Thymus (tissue), 11 donors: ENCODE measurements around the gene WNK4. TPM values are rescaled to one million over a fixed set of nuclear protein-coding genes. Genes with fewer than 3 reads are reported as not detected.

ENCODE experiments used
- DNase-seq, 9 donors: peaks; one replicate each; pipeline ENCODE4 v3.0.0-alpha.2; 2013; ENCODE audit warnings: low spot score in 9 of 9, low read depth in 6 of 9, missing footprints in 1 of 9
- H3K27ac ChIP-seq, 2 donors: one replicate each; pipeline ENCODE4 v1.5.1; 2013; ENCODE audit warnings: control low read depth in 1 of 2, low read depth in 1 of 2, low read length in 1 of 2, mild to moderate bottlenecking in 1 of 2, moderate library complexity in 1 of 2
- H3K27me3 ChIP-seq, 2 donors: one replicate each; pipeline ENCODE4 v1.5.1; 2013; ENCODE audit warnings: low read length in 1 of 2; ENCODE audit not compliant: control insufficient read depth in 2 of 2, insufficient read depth in 1 of 2
- H3K36me3 ChIP-seq, 2 donors: one replicate each; pipeline ENCODE4 v1.5.1; 2013; ENCODE audit warnings: low read length in 1 of 2, mild to moderate bottlenecking in 1 of 2, moderate library complexity in 1 of 2; ENCODE audit not compliant: control insufficient read depth in 2 of 2, insufficient read depth in 2 of 2
- H3K4me1 ChIP-seq, 2 donors: one replicate each; pipeline ENCODE4 v1.5.1; 2013; ENCODE audit warnings: low read length in 2 of 2; ENCODE audit not compliant: control insufficient read depth in 2 of 2, insufficient read depth in 2 of 2
- H3K4me3 ChIP-seq, 2 donors: one replicate each; pipeline ENCODE4 v1.5.1; 2013; ENCODE audit warnings: low read length in 2 of 2, control low read depth in 1 of 2, mild to moderate bottlenecking in 1 of 2
- H3K9me3 ChIP-seq, 2 donors: one replicate each; pipeline ENCODE4 v1.5.1; 2013; ENCODE audit warnings: low read length in 1 of 2, mild to moderate bottlenecking in 1 of 2; ENCODE audit not compliant: control insufficient read depth in 2 of 2, insufficient read depth in 1 of 2
- WGBS: extraction: QIAGEN DNeasy Blood & Tissue Kit; methylation state at CpG from one replicate; pipeline ENCODE4 v1.1.7; 2013; 5-methylcytosine and 5-hydroxymethylcytosine counted together
- polyA plus RNA-seq: library from polyadenylated mRNA; stranded (reverse); fragments of 200-250 nt; gene quantifications from one replicate; pipeline ENCODE4 v1.2.3, GENCODE V29; 2013
- total RNA-seq: library from RNA; stranded (reverse); fragments of 120-200 nt; gene quantifications from one replicate; pipeline ENCODE4 v1.2.4, GENCODE V29; 2013
- donor health status: healthy.

WNK4 gene
- total and polyA plus RNA-seq, 2 donors, result 0.05 to 0.11 TPM

DNA sequence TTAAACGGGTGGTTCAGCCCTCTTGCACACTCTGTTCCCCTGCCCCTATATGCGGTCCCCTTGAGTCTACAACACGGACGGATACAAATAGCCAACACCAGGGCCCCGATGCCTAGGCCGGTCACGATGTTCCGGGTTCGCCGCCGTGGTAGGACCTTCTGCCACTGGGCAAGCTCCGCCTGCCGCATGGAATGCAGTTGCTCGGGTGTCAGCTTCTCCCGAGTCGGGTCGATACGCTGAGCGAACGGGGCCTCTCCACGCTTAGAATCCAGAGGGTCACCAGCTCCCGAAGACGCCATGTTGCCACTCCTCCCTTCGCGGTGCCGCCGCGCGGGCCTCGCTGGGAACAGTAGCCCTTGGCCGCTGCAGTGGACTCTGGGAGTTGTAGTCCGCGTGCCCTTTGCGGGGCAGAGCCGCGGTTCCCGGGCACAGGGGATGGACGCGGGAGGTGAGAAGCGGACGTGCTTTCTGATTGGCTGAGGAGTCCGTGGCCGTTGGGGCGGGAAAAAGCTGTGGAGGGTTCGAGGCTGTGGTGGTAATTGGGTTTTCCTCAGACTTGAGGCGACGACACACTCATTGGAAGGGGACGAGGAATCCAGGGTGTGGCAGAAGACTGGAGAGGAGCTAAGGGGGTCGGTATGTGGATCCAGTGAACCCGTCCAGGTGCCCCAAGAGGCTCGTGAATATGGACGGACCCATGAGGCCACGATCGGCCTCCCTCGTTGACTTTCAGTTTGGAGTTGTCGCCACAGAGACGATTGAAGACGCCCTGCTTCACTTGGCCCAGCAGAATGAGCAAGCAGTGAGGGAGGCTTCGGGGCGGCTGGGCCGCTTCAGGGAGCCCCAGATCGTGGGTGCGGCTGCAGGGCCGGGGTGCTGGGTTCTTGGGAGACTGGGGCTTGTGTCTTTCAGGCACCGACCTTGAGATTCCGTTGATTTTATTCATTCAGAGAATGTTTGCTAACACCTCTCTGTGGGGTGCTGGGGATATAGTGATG is 18.3 kb downstream of the WNK4 start, which contains the start of the genes CNTD1 and COA3:
Gene CNTD1, plus strand, starts transcription at position 479 of the 998 bp plus-strand sequence. Its CDS starts 207 bp downstream, at position 686.
Gene COA3, minus strand, starts transcription at position 322 of the 998 bp plus-strand sequence. Its CDS starts 23 bp downstream, at position 299.
- Histone ChIP-seq H3K4me3 (peak within 1 kb of the TSS; percentile 88 to 95), H3K36me3 (peaks cover 4 to 8% of the 10 kb centered on the region in 2 donors), H3K27me3 (peaks cover 0 to 2% of the 10 kb centered on the region in 2 donors), H3K27ac (peak within 1 kb of the TSS in 1 of 2 donors; percentile 43), H3K4me1 (peaks cover 10 to 22% of the 10 kb centered on the region in 2 donors), H3K9me3 (no peaks in the 10 kb centered on the region)
- WGBS, result 29% methylated on average over 66 of the region's 66 CpGs
- DNase-seq, result peak; percentile 30 to 81 (median 55)

DNA sequence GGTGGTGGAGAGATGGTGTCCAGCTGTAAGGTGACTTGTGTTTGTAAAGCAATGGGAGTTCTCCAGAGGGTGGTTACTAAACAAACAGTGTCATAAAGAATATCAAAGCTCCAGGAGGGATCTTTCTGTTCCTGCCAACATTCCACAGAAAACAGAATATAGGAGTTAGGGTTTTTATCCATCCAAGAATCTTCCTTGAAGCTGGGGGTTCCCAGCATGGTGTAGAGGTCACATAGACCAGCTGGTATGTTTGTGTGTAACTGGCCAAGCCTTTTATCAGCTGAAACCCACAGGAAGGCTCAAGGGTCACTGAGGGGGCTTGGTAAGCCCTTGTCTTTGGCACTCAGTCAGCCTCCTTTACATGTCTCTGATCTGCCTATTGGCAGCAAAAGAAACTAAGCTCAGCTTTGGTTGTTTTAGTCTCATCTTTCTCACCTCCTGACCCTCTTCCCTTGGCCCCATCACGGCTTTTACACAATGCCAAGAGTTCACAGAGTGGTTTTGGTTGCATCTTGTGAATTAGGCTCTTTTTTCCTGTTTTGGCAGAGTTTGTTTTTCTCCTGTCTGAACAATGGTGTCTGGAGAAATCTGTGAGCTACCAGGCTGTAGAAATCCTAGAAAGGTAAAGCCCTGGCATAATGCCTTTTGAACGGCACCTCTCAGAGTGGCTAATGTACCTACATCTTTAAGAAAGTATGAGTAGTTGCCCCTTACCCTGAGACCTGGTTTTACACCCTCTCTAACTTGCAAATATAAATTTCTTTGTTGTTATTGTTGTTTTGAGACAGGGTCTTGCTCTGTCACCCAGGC is 22.9 kb downstream of the WNK4 start:
- H3K36me3 ChIP-seq, result no peaks in the 10 kb centered on the region
- H3K27ac ChIP-seq, result no peak overlapping the region
- H3K27me3 ChIP-seq, result peaks cover 0 to 2% of the 10 kb centered on the region in 2 donors
- H3K9me3 ChIP-seq, result no peaks in the 10 kb centered on the region
- DNase-seq, result no peak
- H3K4me3 ChIP-seq, result no peak overlapping the region
- 86% methylated on average over 2 of the region's 2 CpGs for WGBS
- peaks cover 5 to 6% of the 10 kb centered on the region in 2 donors for H3K4me1 ChIP-seq

DNA sequence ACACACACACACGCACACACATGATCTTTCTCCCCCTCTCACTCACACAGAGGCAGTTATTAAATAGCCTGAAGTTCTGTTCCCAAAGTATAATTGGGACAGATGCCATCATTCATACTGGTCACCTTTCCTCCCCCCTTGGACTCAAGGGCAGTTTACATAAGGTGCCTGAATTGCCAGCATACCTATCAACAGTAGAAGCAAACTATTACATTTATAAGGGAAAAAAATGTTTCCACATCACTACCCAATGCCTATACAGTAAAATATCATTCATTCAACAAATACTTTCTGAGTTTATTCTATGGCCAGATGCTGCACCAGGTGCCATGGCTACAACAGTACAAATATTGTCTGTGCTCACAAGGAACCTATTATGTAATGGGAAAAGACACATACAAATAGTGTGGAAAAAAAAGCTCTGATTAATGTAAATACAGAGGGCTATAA is 24.5 kb downstream of the WNK4 start:
- WGBS, result 96% methylated on average over 1 of the region's 1 CpG
- Histone ChIP-seq H3K4me3 (no peak overlapping the region), H3K36me3 (peaks cover 3 to 6% of the 10 kb centered on the region in 2 donors), H3K4me1 (no peaks in the 10 kb centered on the region), H3K9me3 (no peaks in the 10 kb centered on the region), H3K27me3 (peaks cover 0 to 2% of the 10 kb centered on the region in 2 donors), H3K27ac (no peak overlapping the region)
- DNase-seq, result no peak

DNA sequence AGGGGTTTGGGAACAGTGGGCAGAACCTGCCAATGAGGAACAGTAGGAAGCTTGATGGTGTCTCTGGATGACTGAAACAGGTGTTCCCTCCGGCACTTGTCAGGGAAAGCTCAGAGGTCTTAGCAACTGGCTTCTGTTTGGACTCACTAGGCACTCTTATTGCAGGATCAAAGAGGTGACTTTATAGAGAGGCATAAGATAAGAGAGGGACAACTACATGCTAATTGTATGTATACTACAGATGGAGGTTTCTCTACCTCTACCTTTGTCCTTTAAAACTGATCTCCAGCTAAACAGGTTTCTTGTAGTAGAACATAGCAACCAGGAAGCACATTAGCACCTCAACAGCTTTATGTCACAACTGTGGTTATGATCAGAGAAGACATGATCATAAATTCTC is 25.8 kb downstream of the WNK4 start:
- no peak overlapping the region for H3K27ac ChIP-seq
- WGBS, result 96% methylated on average over 1 of the region's 1 CpG
- peaks cover 10 to 13% of the 10 kb centered on the region in 2 donors for H3K36me3 ChIP-seq
- no peaks in the 10 kb centered on the region for H3K4me1 ChIP-seq
- DNase-seq, result no peak
- no peaks in the 10 kb centered on the region for H3K9me3 ChIP-seq
- no peak overlapping the region for H3K4me3 ChIP-seq
- H3K27me3 ChIP-seq, result peaks cover 0 to 2% of the 10 kb centered on the region in 2 donors

DNA sequence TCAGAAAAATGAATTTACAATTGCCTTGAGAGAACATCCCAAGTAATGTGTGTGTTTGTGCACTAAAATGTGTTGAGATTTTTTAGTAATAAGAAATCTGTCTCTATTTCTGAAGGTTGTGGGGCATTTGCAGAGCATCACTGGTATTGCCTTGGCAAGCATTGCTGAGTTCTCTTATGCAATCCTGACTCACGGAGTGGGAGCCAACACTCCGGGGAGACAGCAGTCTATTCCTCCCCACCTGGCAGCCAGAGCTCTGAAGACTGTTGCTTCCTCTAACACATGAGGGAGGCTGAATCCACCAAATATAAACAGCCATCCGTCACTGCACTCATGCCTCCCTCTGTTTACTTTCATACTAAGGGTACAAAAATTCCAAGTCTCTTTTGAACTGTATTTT is 28.8 kb downstream of the WNK4 start:
- 92% methylated on average over 3 of the region's 3 CpGs for WGBS
- H3K27ac ChIP-seq, result no peak overlapping the region
- H3K4me1 ChIP-seq, result no peaks in the 10 kb centered on the region
- no peaks in the 10 kb centered on the region for H3K27me3 ChIP-seq
- no peak overlapping the region for H3K4me3 ChIP-seq
- no peak for DNase-seq
- no peaks in the 10 kb centered on the region for H3K9me3 ChIP-seq
- peaks cover 24 to 30% of the 10 kb centered on the region in 2 donors for H3K36me3 ChIP-seq

DNA sequence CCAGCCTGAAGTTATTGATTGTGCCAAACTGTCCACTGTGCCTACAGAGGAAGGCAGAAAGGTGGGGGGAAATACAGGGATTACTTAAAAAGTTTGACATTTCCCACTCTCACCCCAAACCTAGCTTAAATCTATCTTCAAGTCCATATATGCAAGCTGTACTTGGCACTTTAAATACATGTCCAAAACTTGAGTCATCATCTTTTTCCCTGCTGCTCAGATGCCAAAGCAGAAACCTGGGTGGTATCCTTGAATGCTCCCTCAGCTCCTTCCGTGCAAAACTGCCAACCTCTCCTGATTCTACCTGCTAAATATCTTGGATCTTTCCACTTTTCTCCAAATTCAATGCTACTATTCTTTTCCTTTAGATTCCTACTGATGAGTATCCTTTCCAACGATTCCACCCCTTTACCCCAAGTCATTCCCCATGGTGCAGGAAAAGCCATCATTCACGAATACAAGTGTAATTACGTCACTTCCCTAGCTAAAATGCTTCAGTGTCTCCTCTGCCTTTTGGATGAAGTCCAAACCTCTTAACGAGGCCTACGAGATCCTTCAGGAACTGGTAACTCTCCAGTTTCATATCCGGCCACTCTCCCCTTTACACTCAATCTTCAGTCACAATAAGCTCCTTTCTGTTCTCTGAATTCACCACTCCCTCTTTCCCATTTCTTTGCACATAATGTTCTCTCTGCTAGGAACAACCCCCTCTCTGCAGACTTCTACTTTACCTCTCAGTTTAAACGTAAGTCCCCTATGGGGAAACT is 34.4 kb downstream of the WNK4 start:
- no peak for DNase-seq
- WGBS, result 93% methylated on average over 8 of the region's 8 CpGs
- no peaks in the 10 kb centered on the region for H3K9me3 ChIP-seq
- H3K36me3 ChIP-seq, result peaks cover 71 to 79% of the 10 kb centered on the region in 2 donors
- no peaks in the 10 kb centered on the region for H3K4me1 ChIP-seq
- no peak overlapping the region for H3K27ac ChIP-seq
- no peaks in the 10 kb centered on the region for H3K27me3 ChIP-seq
- no peak overlapping the region for H3K4me3 ChIP-seq

DNA sequence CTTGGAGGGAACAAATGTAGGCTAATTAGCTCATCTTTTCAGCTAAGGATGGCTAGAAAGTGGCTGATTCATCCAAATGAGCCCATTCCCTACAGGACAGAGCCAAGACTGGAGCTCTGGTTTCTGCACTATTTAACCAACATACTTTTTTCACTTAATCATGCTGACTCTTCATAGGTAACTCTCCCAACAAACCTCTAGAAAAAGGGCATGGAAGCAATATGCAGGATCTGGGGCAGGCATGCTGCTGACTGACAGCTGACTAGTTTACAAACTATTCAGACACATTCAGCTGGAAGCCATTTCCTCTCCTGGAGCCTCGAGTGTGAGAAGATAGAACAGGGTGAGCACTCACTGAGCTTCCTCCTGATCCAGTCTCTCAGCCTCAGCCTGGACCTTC is 37.5 kb downstream of the WNK4 start:
- Histone ChIP-seq H3K27ac (no peak overlapping the region), H3K9me3 (no peaks in the 10 kb centered on the region), H3K27me3 (no peaks in the 10 kb centered on the region), H3K36me3 (peaks cover 67 to 84% of the 10 kb centered on the region in 2 donors), H3K4me1 (peaks cover 4 to 6% of the 10 kb centered on the region in 2 donors), H3K4me3 (no peak overlapping the region)
- no peak for DNase-seq
- WGBS, result 89% methylated on average over 1 of the region's 1 CpG

DNA sequence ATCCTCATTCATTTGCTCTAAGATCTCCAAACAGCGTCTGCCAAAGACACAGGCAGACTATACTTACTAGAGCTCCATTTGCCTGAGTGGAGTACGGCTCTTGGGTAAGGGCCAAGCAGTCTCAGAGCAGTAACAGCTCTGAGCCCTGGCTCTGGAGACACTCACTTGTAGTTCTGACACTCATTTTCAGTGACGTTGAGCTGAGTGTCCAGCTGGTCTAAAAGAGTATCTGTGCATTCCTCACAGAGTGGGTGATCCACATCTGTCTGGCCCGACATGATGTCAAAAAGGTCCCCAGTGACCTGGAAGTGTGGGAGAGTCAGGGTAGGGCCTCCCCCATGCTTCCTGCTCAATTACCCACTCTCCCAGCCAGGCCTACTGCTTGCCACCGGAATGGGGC is 38.0 kb downstream of the WNK4 start:
- DNase-seq, result no peak
- Histone ChIP-seq H3K4me3 (no peak overlapping the region), H3K27ac (no peak overlapping the region), H3K9me3 (no peaks in the 10 kb centered on the region), H3K27me3 (no peaks in the 10 kb centered on the region), H3K4me1 (peaks cover 9% of the 10 kb centered on the region in 2 donors), H3K36me3 (peaks cover 65 to 82% of the 10 kb centered on the region in 2 donors)
- WGBS, result 97% methylated on average over 5 of the region's 5 CpGs
